ENCODE measurements around the gene PRKCB. TPM values are rescaled to one million over a fixed set of nuclear protein-coding genes. Genes with fewer than 3 reads are reported as not detected.
"Not testable (repeated sequence)": the region's sequence is repeated elsewhere in the genome, so short reads cannot be mapped to it uniquely, and the experiment has no call there.

The PRKCB gene
- total RNA-seq, 2 donors from 2014 or later = 3.8 to 7.3 TPM

- ATAC-seq (no peak), DNase-seq (no peak)
- intact Hi-C loops (cut with DNase I, micrococcal nuclease) = no loop called here
Measured at GRCh38 chr16:23896832-23897821, 61.3 kb downstream of the PRKCB start.

DNA sequence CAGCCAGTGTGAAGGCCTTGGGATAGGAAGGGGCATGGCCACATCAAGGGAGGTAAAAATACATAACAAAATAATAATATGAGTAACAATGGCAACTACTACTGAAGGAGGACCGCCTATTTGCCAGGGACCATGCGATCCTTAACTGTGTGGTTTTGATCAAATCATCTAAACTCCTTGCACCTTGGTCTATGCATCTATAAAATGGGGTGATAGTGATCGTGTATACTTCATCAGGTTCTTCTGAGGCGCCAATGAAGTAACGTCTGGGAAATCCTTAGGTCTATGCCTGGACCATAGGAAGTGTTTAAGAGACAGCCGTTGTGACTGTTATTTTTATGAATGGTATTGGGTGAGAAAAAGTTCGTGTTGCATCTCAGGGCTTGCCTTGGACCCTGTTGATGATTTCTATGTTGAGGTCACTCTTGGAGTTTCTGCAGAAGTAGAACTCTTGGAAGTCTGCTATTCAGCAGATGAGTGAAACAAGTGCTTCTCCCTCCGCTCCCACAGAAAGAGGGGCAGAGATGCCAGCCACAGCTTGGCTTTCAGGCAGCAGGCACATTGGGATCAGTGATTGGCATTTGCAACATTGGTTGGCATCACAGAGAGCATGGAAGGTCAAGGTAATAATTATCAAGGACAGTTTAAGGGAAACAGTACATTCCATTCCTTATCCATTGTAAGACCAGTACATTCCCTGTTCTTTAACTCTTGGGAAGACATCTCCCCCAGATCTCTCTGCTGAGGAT lies 63.1 kb downstream of the PRKCB start:
- ATAC-seq (no peak), DNase-seq (no peak)
- intact Hi-C loops (cut with DNase I, micrococcal nuclease) = no loop called here

- no peak for DNase-seq
- no peak for ATAC-seq
- intact Hi-C loops (cut with DNase I, micrococcal nuclease) = no loop called here
Measured at GRCh38 chr16:23899869-23900268, 64.1 kb downstream of the PRKCB start.

DNA sequence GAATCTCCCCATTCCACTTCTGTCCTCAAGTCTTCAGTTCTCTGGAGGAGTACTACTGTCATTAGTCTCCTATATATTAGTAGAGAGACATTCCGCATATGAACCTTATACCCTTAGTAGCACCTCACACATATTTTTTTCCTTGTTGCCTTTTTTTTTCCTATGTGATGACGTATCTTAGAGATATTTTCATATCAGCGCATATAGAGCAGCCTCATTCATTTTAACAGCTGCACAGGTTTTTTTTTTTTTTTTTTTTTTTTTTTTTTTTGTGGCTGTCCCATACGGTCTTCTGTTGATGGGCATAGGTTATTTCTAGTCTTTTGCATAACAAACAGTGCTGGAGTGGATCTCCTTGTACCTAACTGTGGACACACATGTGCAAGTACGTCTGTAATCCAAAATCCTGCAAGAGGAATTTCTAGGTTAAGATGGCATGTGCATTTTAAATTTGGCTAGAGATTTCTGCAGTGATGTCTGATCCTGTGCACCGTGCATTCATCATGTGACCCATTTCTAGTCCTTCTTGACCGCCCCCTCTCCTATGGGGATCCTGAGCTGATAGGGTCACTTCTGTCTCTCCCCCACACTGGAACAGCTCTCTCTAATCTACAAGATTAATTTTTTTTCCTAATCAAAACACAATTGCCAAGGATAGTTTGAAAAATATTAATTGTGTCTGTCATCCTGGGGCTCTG lies 64.8 kb downstream of the PRKCB start:
- intact Hi-C loops (cut with DNase I, micrococcal nuclease) = no loop called here
- DNase-seq = no peak
- no peak for ATAC-seq

DNA sequence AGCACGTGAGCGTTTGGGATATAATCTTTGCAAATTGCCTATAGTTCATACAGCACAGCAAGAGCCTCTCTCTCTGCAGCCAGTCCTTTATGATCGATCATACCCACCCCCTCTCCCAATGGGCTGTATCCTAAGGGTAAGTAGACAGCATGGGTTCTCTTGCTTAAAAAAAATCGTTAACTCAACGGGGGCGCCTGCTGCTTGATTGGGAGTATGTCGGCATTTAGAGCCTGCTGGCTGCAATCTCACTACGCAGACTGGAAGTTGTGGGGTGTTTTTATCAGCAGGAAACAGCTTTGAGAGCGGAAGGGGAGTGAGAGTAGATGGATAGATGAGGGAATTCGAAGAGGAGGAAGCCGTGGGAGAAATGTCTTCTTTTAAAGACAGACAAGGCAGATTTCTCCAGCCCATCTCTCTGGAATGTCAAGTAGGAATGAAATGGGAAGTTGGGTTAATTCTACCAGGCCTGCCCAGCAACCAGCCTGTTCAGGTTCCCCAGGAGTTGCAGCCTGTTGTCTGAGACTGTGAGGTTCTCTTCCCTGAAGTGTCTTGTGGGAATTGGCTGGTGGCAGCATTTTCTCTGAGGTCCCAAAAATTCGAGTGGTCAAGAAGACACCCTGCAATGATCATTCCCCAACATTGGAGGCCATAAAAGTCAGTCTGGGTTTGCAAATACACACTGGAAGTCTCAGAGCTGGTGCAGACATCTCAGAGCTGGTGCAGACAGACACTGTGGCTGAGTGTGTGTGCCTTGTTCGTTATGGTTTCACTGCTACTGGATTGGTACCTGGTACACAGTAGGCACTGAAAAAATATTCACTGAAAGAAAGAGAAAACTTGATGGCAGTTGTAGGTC lies 65.6 kb downstream of the PRKCB start:
- ATAC-seq (no peak), DNase-seq (no peak)
- intact Hi-C loops (cut with DNase I, micrococcal nuclease) = no loop called here

DNA sequence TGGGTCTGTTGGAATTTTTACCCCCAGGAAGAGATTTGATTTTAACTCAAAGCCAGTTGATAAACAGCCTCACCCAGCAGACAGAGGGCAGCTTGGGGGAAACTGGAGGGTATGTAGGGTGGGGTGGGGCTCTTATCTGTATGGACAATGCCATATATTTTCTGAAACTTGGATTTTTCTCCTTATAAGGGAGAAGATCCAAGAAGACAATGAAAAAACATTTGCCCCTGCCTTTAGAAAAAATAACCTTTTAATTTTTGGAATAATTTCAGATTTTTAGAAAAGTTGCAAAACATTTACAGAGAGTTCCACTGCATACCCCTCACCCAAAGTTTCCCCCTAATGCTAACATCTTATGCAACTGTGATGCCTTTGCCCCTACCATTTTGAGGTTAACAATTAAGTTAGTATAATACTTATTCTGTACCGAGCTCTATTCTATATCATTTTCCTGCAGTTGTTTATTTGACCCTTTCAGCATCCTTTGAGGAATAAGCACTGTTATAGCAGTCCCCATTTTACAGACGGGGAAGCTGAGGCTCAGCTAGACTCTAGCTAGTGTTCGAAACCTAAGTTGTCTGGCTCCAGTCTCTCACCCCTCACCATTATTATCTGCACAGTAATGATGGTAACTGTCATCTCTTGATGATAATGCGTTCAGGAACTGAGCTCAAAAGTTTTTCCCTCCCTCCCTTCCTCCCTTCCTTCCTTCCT lies 66.4 kb downstream of the PRKCB start:
- ATAC-seq (no peak), DNase-seq (no peak)
- intact Hi-C loops (cut with DNase I, micrococcal nuclease) = no loop called here

DNA sequence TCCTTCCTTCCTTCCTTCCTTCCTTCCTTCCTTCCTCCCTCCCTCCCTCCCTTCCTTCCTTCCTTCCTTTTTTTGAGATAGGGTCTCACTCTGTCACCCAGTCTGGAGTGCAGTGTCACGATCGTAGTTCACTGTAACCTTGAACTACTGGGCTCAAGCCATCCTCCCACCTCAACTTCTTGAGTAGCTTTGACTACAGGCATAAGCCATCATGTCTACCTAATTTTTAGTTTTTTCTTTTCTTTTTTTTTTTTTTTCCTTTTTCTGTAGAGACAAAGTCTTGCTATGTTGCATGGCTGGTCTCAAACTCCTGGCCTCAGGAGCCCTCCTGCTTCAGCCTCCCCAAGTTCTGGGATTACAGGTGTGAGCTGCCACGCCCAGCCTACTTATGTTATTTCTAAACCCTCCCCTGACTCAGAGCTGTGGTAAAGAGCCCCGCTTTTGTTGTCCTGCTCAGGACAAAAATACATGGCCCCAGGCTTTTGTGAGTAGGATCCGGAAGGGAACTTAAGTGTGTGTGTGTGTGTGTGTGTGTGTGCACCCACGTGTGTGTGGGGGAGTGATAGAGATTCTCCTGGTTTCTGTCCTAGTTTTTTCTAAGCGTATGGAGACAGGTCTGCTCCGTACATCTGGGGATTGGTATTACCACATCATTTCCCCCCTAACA lies 67.1 kb downstream of the PRKCB start:
- intact Hi-C loops (cut with DNase I, micrococcal nuclease) = no loop called here
- DNase-seq = no peak

GRCh38 chr16:23905027-23905426 lies 69.2 kb downstream of the PRKCB start:
- ATAC-seq (no peak), DNase-seq (no peak)
- intact Hi-C loops (cut with DNase I, micrococcal nuclease) = no loop called here

More for the DNA sequence above, 67.1 kb downstream of the PRKCB start:
- no peak for ATAC-seq

GRCh38 chr16:23907457-23907902 lies 71.7 kb downstream of the PRKCB start:
- ATAC-seq (peak; percentile 34), DNase-seq (no peak)
- intact Hi-C loops (cut with DNase I, micrococcal nuclease) = no loop called here

GRCh38 chr16:23907903-23908302 lies 72.1 kb downstream of the PRKCB start:
- DNase-seq = no peak
- no peak for ATAC-seq
- intact Hi-C loops (cut with DNase I, micrococcal nuclease) = no loop called here

DNA sequence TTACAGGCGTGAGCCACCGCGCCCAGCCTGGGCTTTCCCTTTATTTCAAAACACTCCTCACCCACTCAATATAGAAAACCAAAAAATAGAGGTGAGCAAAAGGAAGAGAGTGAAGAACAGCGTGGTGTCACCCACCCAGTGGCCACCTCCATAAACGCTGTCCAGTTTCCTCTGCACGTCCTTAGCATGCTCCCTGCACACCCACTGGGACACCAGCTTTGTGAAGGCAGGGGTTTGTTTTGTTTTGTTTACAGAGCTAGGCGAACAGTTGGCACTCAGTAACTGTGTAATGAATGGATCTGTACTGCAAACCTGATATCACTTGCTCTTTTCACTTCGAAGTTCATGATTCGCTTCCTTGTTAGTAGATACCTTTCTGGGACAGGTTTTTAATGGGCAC lies 73.0 kb downstream of the PRKCB start:
- no peak for ATAC-seq
- DNase-seq = no peak
- intact Hi-C loops (cut with DNase I, micrococcal nuclease) = no loop called here

GRCh38 chr16:23909792-23910418 lies 74.1 kb downstream of the PRKCB start:
- ATAC-seq = no peak
- DNase-seq = no peak
- intact Hi-C loops (cut with DNase I, micrococcal nuclease) = no loop called here

DNA sequence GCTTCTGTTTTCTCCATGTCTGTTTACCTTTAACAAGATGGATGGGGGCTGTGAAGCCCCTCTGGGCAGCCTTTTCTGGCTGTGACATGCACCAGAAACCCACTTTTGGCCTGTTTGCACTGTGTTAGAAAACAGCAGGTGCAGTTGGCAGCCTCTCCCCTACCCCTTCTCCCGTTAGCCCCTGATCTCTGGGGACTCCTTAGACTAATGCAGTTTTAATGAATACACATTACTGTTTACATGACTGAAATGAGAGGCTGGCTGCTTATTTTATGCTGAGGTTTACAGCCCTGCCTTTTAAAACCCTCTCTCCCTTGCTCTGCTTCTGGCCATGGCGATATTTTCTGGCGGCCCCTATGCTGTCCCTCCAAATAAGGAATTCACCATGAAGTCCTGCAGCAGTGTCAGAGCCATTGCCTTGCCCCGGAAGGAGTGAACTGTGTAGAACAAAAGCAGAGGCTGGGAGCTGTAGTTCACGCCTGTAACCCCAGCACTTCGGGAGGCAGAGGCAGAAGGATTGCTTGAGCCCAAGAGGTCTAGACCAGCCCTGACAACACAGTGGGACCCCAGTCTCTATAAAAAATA lies 79.3 kb downstream of the PRKCB start:
- DNase-seq (peak in 1 of 2 donors; percentile 31), ATAC-seq (no peak)
- intact Hi-C loops (cut with DNase I, micrococcal nuclease) = no loop called here

DNA sequence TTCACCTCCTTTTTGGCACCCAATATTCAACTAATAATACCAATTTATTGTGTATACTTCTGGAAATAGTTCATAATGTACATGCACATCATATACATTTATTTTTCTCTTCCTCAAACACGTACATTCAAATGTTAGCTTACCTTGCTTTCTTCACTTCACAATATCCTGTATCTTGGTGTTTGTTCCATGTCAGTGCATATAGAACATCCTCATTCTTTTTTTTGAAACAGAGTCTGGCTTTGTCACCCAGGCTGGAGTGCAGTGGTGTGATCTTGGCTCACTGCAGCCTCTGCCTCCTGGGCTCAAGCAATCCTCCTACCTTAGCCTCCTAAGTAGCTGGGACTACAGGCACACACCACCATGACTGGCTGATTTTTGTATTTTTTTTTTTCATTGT lies 80.8 kb downstream of the PRKCB start:
- ATAC-seq; DNase-seq; intact Hi-C loops (cut with DNase I, micrococcal nuclease): not testable (repeated sequence)

GRCh38 chr16:23917621-23918020 lies 81.8 kb downstream of the PRKCB start:
- intact Hi-C loops (cut with DNase I, micrococcal nuclease) = no loop called here
- ATAC-seq (no peak), DNase-seq (no peak)

- ATAC-seq (no peak), DNase-seq (no peak)
- intact Hi-C loops (cut with DNase I, micrococcal nuclease) = no loop called here
Measured at GRCh38 chr16:23920446-23920845, 84.7 kb downstream of the PRKCB start.

GRCh38 chr16:23920899-23921298 lies 85.1 kb downstream of the PRKCB start:
- intact Hi-C loops (cut with DNase I, micrococcal nuclease) = no loop called here
- ATAC-seq (no peak), DNase-seq (no peak)

Data from left colon (tissue), 2 donors.